GM18526 (cell line): ENCODE measurements around the gene DHX30.

ENCODE experiments used
- POLR2A ChIP-seq: IDR thresholded peaks from 3 replicates; pipeline ENCODE4 v1.6.1; 2011; ENCODE audit not compliant: insufficient read length; ENCODE audit errors: extremely low read depth

Gene DHX30

GRCh38 chr3:47846880-47847248, 43.9 kb downstream of the DHX30 start:
- no peak for TF ChIP-seq POLR2A

GRCh38 chr3:47847260-47847659, 44.3 kb downstream of the DHX30 start:
- TF ChIP-seq POLR2A, result no peak

GRCh38 chr3:47847801-47848518, 45.0 kb downstream of the DHX30 start:
- no peak for TF ChIP-seq POLR2A

GRCh38 chr3:47848599-47849117, 45.7 kb downstream of the DHX30 start:
- no peak for TF ChIP-seq POLR2A

DNA sequence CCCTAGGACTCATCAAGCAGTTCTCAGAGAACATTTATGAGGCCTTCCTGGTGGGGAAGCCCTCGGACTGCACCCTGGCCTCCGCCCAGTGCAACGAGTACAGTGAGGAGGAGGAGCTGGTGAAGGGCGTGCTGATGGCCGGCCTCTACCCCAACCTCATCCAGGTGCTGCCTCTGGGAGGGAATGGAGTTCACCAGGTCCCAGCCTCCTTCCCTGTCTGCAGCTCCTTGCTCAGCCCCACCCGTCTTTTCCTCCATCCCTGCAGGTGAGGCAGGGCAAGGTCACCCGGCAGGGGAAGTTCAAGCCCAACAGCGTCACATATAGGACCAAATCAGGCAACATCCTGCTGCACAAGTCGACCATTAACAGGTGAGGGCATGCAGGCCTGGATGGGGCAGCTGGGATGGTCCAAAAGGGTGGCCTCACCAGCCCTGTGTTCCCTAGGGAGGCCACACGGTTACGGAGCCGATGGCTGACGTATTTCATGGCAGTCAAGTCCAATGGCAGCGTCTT, 46.3 kb downstream of the DHX30 start:
- TF ChIP-seq POLR2A, result no peak

GRCh38 chr3:47849699-47850563, 47.0 kb downstream of the DHX30 start:
- TF ChIP-seq POLR2A, result no peak

- no peak for TF ChIP-seq POLR2A
Observed at GRCh38 chr3:47850564-47851410, 47.8 kb downstream of the DHX30 start.

- no peak for TF ChIP-seq POLR2A
Observed at GRCh38 chr3:47851888-47852603, 49.1 kb downstream of the DHX30 start.

DNA sequence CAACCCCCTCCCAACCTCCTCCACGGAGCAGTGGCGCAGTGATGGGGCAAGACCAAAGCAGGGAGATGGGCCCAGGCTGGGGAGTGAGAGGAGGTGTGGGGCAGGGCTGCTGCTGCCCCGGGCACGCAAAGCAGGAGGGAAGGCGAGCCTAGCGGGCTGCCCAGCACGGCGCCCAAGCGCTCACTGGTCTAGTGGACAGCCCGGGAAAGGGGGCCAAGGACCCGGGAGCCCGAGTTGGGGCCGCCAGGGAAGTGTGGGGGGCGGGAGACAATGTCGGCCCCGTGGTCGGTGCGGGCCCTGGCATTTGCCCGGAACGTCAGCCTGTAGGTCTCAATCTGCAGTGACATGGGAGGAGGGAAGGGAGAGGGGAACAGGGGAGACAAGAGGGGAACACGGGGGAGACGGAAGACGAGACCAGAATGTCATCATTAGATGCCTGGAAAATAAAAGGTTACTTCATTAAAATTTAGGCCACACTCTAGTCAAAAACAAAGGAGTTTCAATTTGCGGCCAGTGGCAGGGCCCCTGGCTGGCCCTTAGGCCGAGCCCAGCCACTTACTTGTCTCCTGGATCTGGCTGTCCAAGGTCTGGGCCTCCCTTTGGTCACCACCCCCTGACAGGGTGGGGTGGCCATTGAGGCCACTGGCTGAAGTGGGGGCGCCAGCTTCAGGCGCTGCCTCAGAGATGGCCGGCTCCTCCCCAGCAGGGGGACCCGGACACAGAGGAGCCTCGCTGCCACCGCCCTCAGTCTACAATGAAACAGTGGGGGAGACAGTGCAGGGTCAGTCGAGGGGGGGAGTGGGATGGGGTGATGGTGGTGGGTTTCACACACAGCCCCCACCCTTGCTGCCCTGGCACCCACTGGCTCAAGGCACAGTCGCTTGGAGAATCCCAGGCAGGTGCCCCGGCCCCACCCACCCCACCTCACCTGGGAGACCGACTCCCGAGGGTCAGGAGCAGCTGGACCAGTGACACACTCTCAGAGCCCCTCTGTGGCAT, 50.0 kb downstream of the DHX30 start:
- no peak for TF ChIP-seq POLR2A

GRCh38 chr3:47854267-47854666, 51.3 kb downstream of the DHX30 start:
- TF ChIP-seq POLR2A, result no peak

- TF ChIP-seq POLR2A, result no peak
Observed at GRCh38 chr3:47854720-47855455, 52.0 kb downstream of the DHX30 start.
